Subcutaneous adipose tissue (tissue), 4 donors: ENCODE results near the gene GLI3. TPM values are rescaled to one million over a fixed set of nuclear protein-coding genes. Genes with fewer than 3 reads are reported as not detected.

ENCODE experiments used
- CTCF ChIP-seq: fragments of 450-650 bp; IDR thresholded peaks from one replicate; pipeline ENCODE4 v1.5.1; 2016; ENCODE audit warnings: low read depth, mild to moderate bottlenecking, control low read depth, antibody characterized with exemption, moderate library complexity
- total RNA-seq, 4 donors: library from RNA; depleted of rRNA; stranded (reverse); fragments of >200 nt; gene quantifications; one replicate each; pipeline ENCODE4 v1.1.0, GENCODE V29; 2016

GLI3 gene
- total RNA-seq, 4 donors from 2014 or later: 11.6 to 16.8 (median 16.3) TPM

- TF ChIP-seq CTCF: no peak
Measured at GRCh38 chr7:42091461-42092291, 145.3 kb downstream of the GLI3 start.

- no peak for TF ChIP-seq CTCF
Measured at GRCh38 chr7:42090806-42091205, 146.2 kb downstream of the GLI3 start.

GRCh38 chr7:42090056-42090455, 147.0 kb downstream of the GLI3 start:
- TF ChIP-seq CTCF: no peak

GRCh38 chr7:42087616-42088015, 149.4 kb downstream of the GLI3 start:
- no peak for TF ChIP-seq CTCF

GRCh38 chr7:42085531-42085930, 151.5 kb downstream of the GLI3 start:
- no peak for TF ChIP-seq CTCF

- no peak for TF ChIP-seq CTCF
Measured at GRCh38 chr7:42084263-42084662, 152.7 kb downstream of the GLI3 start.

GRCh38 chr7:42083284-42083683, 153.7 kb downstream of the GLI3 start:
- TF ChIP-seq CTCF: no peak
